OCI-LY7 (cell line): ENCODE data around the gene VSX1. TPM values are rescaled to one million over a fixed set of nuclear protein-coding genes. Genes with fewer than 3 reads are reported as not detected.

ENCODE experiments used
- BruUV-seq: library from RNA; stranded (reverse); fragments of 400-500 nt; replicated peaks from 2 replicates; lab custom pipeline; 2021; lab: Mats Ljungman, UMichigan
- CTCF ChIA-PET: fragments of 300-600 bp; sonication (Branson Sonifier 250); formaldehyde crosslinking; loops from one replicate; lab custom pipeline; 2022; ENCODE audit warnings: antibody characterized with exemption; ENCODE audit not compliant: unreplicated experiment; lab: Charles Lee
- POLR2A ChIA-PET: fragments of 300-600 bp; sonication (Branson Sonifier 250); formaldehyde crosslinking; loops from one replicate; lab custom pipeline; 2022; ENCODE audit warnings: antibody characterized with exemption; lab: Charles Lee
- DNase-seq: peaks from one replicate; pipeline ENCODE4 v3.0.0-alpha.2; 2015; ENCODE audit warnings: low spot score
- H2AFZ ChIP-seq: fragments of 200-600 bp; sonication (generic), shearing (Covaris generic); 2 replicates; pipeline ENCODE4 v1.6.1; 2014; ENCODE audit warnings: mild to moderate bottlenecking, antibody characterized with exemption, low read length, moderate library complexity
- H3K27ac ChIP-seq: fragments of 200-600 bp; sonication (generic); 2 replicates; pipeline ENCODE4 v1.5.1; 2014; ENCODE audit warnings: mixed run types, low read depth, mild to moderate bottlenecking, moderate library complexity, low read length, inconsistent platforms; ENCODE audit not compliant: poor library complexity, severe bottlenecking
- H3K36me3 ChIP-seq: fragments of 200-600 bp; sonication (generic); 2 replicates; pipeline ENCODE4 v1.6.1; 2014; ENCODE audit warnings: mild to moderate bottlenecking, antibody characterized with exemption, low read length, moderate library complexity, mixed read lengths; ENCODE audit not compliant: insufficient read depth
- H3K4me1 ChIP-seq: fragments of 200-600 bp; sonication (generic); 2 replicates; pipeline ENCODE4 v1.5.1; 2014; ENCODE audit warnings: mild to moderate bottlenecking, low read length; ENCODE audit not compliant: insufficient read depth, poor library complexity, severe bottlenecking
- H3K4me2 ChIP-seq: fragments of 200-600 bp; sonication (generic); 2 replicates; pipeline ENCODE4 v1.6.1; 2014; ENCODE audit warnings: mild to moderate bottlenecking, low read length
- H3K4me3 ChIP-seq: fragments of 200-600 bp; sonication (generic); 2 replicates; pipeline ENCODE4 v1.5.1; 2014; ENCODE audit warnings: mild to moderate bottlenecking, low read depth, low read length; ENCODE audit not compliant: poor library complexity, severe bottlenecking
- H3K79me2 ChIP-seq: fragments of 200-600 bp; sonication (generic); 2 replicates; pipeline ENCODE4 v1.6.1; 2016; ENCODE audit warnings: low read depth, mild to moderate bottlenecking, low read length, moderate library complexity, mixed read lengths; ENCODE audit not compliant: insufficient read depth
- H3K9me2 ChIP-seq: fragments of 200-600 bp; sonication (generic); 2 replicates; pipeline ENCODE4 v1.6.1; 2016; ENCODE audit warnings: mild to moderate bottlenecking, low read length, mixed read lengths; ENCODE audit not compliant: insufficient read depth
- H3K9me3 ChIP-seq: fragments of 200-600 bp; sonication (generic); 2 replicates; pipeline ENCODE4 v1.6.1; 2014; ENCODE audit warnings: mild to moderate bottlenecking, mixed run types, low read length, mixed read lengths
- H4K20me1 ChIP-seq: fragments of 200-600 bp; sonication (generic); 2 replicates; pipeline ENCODE4 v1.6.1; 2014; ENCODE audit warnings: mild to moderate bottlenecking, antibody characterized with exemption, low read length, moderate library complexity, mixed read lengths; ENCODE audit not compliant: insufficient read depth
- EZH2phosphoT487 ChIP-seq: fragments of 200-600 bp; sonication (generic); IDR thresholded peaks from 2 replicates; pipeline ENCODE4 v1.6.1; 2018; ENCODE audit warnings: low read depth, borderline replicate concordance, mild to moderate bottlenecking, mixed run types, antibody characterized with exemption, low read length, moderate library complexity, mixed read lengths
- intact Hi-C: fragments of 100-400 bp; cut with micrococcal nuclease; formaldehyde crosslinking; loops from one replicate; pipeline ENCODE4 v1.10.0; 2022; ENCODE audit not compliant: unreplicated experiment
- total RNA-seq, 2 experiments: library from RNA; depleted of rRNA in 1 of 2; stranded (reverse); fragments of >200 nt in 1 of 2; shearing (Covaris generic) in 1 of 2; gene quantifications; 2 replicates each; pipeline ENCODE4 v1.2.3, GENCODE V29; 2014 to 2022
- TF ChIP-seq, protein P1 (sequence below): fragments of 200-600 bp; sonication (generic); conservative IDR thresholded peaks from 2 replicates; pipeline ENCODE4 v1.5.1; 2014; ENCODE audit warnings: mild to moderate bottlenecking, antibody characterized with exemption, low read length, moderate library complexity, mixed read lengths

VSX1 gene
- total RNA-seq, 2 experiments from 2014 or later: not detected

DNA sequence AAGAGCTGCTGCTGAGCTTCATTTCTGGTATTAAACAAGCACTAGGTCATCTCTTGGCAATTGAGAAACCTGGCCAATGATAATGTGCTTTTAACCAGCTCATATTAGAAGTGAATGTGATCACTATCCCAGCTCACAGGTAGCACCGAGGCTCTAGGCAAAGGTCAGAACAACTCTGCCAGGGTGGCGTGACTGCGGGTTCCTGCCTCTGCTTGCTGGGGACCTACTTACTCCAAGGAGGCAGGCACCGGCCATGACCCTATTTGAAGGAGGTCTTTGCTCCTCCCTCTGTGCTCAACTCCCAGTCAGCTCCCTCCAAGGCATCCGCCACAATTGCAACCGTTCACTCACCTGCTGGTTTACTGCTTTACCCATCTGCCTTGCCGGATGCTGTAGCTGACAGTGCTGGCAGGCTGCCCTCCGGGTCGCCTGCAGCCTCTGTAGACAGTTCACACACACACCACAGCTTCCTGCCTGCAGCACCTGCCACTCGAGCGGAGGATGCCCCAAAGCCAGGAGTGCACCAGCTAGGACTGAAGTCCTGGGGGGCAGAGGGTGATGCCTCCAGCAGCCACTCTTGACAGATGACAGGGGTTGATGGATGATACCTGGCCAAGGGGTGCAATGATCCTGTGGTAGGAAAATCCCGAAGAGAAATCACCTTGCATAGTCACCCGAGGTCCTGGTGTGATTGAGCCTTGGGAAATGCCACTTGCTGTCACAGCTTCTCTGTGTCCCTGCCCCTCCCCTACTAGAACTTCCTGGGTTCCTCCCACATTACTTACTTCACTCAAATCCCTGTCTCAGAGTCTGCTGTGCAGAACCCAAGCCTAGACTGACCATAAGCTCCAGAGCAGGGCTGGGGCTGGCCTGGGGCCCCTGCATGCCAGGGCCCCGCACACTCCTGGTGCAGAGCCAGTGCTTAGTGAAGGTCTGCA is 8.8 kb upstream of the VSX1 start:
- H3K27ac ChIP-seq: no peak overlapping the region
- H2AFZ ChIP-seq: no peak overlapping the region
- no peak overlapping the region; the same call in 1 of the 2 replicates for H3K4me2 ChIP-seq
- H3K4me3 ChIP-seq: no peak overlapping the region
- ChIA-PET POLR2A (interaction anchor here (0.7 kb wide), 1 partner anchor 8 kb away, joined by 3 read pairs; no protein-coding TSS in a partner anchor), CTCF (no interaction called here)
- intact Hi-C loops: no loop called here
- BruUV-seq: no TSS peak
- no peak for TF ChIP-seq EZH2phosphoT487
- TF ChIP-seq, protein P1, sequence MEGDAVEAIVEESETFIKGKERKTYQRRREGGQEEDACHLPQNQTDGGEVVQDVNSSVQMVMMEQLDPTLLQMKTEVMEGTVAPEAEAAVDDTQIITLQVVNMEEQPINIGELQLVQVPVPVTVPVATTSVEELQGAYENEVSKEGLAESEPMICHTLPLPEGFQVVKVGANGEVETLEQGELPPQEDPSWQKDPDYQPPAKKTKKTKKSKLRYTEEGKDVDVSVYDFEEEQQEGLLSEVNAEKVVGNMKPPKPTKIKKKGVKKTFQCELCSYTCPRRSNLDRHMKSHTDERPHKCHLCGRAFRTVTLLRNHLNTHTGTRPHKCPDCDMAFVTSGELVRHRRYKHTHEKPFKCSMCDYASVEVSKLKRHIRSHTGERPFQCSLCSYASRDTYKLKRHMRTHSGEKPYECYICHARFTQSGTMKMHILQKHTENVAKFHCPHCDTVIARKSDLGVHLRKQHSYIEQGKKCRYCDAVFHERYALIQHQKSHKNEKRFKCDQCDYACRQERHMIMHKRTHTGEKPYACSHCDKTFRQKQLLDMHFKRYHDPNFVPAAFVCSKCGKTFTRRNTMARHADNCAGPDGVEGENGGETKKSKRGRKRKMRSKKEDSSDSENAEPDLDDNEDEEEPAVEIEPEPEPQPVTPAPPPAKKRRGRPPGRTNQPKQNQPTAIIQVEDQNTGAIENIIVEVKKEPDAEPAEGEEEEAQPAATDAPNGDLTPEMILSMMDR: no peak
- no peaks in the 10 kb centered on the region for H3K4me1 ChIP-seq
- H3K9me2 ChIP-seq: no peaks in the 10 kb centered on the region
- H4K20me1 ChIP-seq: no peaks in the 10 kb centered on the region
- no peaks in the 10 kb centered on the region for H3K36me3 ChIP-seq
- no peaks in the 10 kb centered on the region for H3K9me3 ChIP-seq
- H3K79me2 ChIP-seq: no peaks in the 10 kb centered on the region
- DNase-seq: peak; percentile 54

DNA sequence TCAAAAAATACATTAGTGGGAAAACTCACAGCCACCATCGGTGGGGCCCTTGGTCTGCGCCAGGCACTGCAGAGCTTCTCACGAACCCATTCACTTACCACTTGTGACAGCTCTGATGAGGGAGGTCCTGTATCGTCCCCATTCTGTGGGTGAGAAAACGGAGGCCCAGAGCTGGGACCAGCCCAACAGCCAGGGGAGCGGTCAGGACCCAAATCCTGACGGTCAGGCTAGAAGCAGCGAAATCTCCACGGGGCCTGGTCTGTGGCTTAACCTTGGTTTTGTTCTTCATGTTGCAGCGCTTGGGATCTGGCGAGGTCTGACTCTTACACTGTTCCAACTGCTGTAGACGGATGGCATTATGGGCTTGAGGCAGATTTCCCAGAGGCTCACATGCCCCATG is 7.7 kb upstream of the VSX1 start:
- CTCF ChIA-PET: no interaction called here
- no peak overlapping the region for H3K4me3 ChIP-seq
- H3K79me2 ChIP-seq: no peaks in the 10 kb centered on the region
- TF ChIP-seq EZH2phosphoT487: no peak
- TF ChIP-seq, protein P1: no peak
- DNase-seq: no peak
- H3K4me1 ChIP-seq: no peaks in the 10 kb centered on the region
- intact Hi-C loops: no loop called here
- H3K27ac ChIP-seq: no peak overlapping the region
- H3K9me2 ChIP-seq: no peaks in the 10 kb centered on the region
- POLR2A ChIA-PET: interaction anchor here (0.7 kb wide), 1 partner anchor 983 kb away, joined by 3 read pairs; no protein-coding TSS in a partner anchor
- H3K9me3 ChIP-seq: no peaks in the 10 kb centered on the region
- no peaks in the 10 kb centered on the region for H3K36me3 ChIP-seq
- no peaks in the 10 kb centered on the region for H4K20me1 ChIP-seq
- no peak overlapping the region for H3K4me2 ChIP-seq
- no TSS peak for BruUV-seq
- no peak overlapping the region for H2AFZ ChIP-seq

DNA sequence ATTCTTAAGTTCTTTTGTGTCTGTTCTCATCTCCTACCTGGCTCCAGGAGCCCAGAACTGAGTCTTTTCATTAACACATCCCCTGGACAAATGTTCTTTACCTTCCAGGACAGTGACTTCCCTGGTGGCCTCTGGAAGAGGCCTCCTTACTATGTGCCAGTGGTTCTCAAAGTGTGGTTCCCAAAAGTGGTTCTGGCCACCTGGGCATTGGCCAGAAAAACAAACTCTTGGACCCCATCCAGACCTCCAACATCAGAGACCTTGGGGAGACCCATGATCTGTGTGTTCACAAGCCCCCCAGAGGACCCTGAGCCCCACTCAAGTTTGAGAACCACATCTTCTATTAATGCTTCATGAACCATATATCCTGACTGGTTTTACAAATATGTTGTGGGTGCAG is 7.2 kb upstream of the VSX1 start:
- TF ChIP-seq EZH2phosphoT487: no peak
- TF ChIP-seq, protein P1: no peak
- Histone ChIP-seq H3K9me2 (no peaks in the 10 kb centered on the region), H3K9me3 (no peaks in the 10 kb centered on the region), H3K4me3 (no peak overlapping the region), H4K20me1 (no peaks in the 10 kb centered on the region), H3K36me3 (no peaks in the 10 kb centered on the region), H3K79me2 (no peaks in the 10 kb centered on the region), H3K4me1 (no peaks in the 10 kb centered on the region), H3K4me2 (no peak overlapping the region), H3K27ac (no peak overlapping the region), H2AFZ (no peak overlapping the region)
- ChIA-PET CTCF (no interaction called here), POLR2A (interaction anchor here (0.7 kb wide), 1 partner anchor 982 kb away, joined by 3 read pairs; no protein-coding TSS in a partner anchor)
- intact Hi-C loops: no loop called here
- no TSS peak for BruUV-seq
- DNase-seq: no peak
